HepG2 (cell line): ENCODE results near the gene ELL. TPM values are rescaled to one million over a fixed set of nuclear protein-coding genes. Genes with fewer than 3 reads are reported as not detected.

Experiments used
- CBX5 ChIP-seq: sonication (generic); formaldehyde crosslinking; IDR thresholded peaks from 2 replicates; pipeline ENCODE4 v1.4.0; 2020; ENCODE audit warnings: missing genetic modification reagents, borderline replicate concordance
- GTF3A ChIP-seq: sonication (generic); formaldehyde crosslinking; conservative IDR thresholded peaks from 2 replicates; pipeline ENCODE4 v1.4.0; 2020; ENCODE audit warnings: mild to moderate bottlenecking, missing genetic modification reagents
- IRF9 ChIP-seq: sonication (generic); formaldehyde crosslinking; IDR thresholded peaks from 2 replicates; pipeline ENCODE4 v1.8.0; 2022; ENCODE audit warnings: missing genetic modification reagents, mild to moderate bottlenecking, borderline replicate concordance
- PAXIP1 ChIP-seq: sonication (generic); formaldehyde crosslinking; conservative IDR thresholded peaks from 2 replicates; pipeline ENCODE4 v1.4.0; 2020; ENCODE audit warnings: mild to moderate bottlenecking, missing genetic modification reagents, moderate library complexity
- PRPF4 ChIP-seq: fragments of 200-400 bp; formaldehyde crosslinking; IDR thresholded peaks from 2 replicates; pipeline ENCODE4 v1.6.1; 2016; ENCODE audit warnings: low read length, low read depth; ENCODE audit not compliant: poor library complexity, severe bottlenecking
- TEAD3 ChIP-seq: optimal IDR thresholded peaks from 2 replicates; pipeline ENCODE3; 2016; ENCODE audit warnings: borderline replicate concordance
- TIGD3 ChIP-seq: sonication (generic); formaldehyde crosslinking; IDR thresholded peaks from 2 replicates; pipeline ENCODE4 v1.5.1; 2020; ENCODE audit warnings: mild to moderate bottlenecking, missing genetic modification reagents, borderline replicate concordance
- XBP1 ChIP-seq: sonication (generic); formaldehyde crosslinking; IDR thresholded peaks from 2 replicates; pipeline ENCODE4 v1.5.0; 2020; ENCODE audit warnings: missing genetic modification reagents
- ZBED4 ChIP-seq: sonication (generic); formaldehyde crosslinking; IDR thresholded peaks from 2 replicates; pipeline ENCODE4 v1.4.0; 2020; ENCODE audit warnings: missing genetic modification reagents, borderline replicate concordance
- ZBTB37 ChIP-seq: sonication (generic); formaldehyde crosslinking; IDR thresholded peaks from 2 replicates; pipeline ENCODE4 v1.4.0; 2020; ENCODE audit warnings: mild to moderate bottlenecking, missing genetic modification reagents
- ZKSCAN5 ChIP-seq: sonication (generic); formaldehyde crosslinking; IDR thresholded peaks from 2 replicates; pipeline ENCODE4 v1.5.1; 2020; ENCODE audit warnings: mild to moderate bottlenecking, missing genetic modification reagents
- ZNF180 ChIP-seq: sonication (generic); formaldehyde crosslinking; IDR thresholded peaks from 2 replicates; pipeline ENCODE4 v1.4.0; 2020; ENCODE audit warnings: low read depth, missing genetic modification reagents, borderline replicate concordance
- ZNF335 ChIP-seq: sonication (generic); formaldehyde crosslinking; IDR thresholded peaks from 2 replicates; pipeline ENCODE4 v1.4.0; 2020; ENCODE audit warnings: missing genetic modification reagents
- ZNF382 ChIP-seq: sonication (generic); formaldehyde crosslinking; IDR thresholded peaks from 2 replicates; pipeline ENCODE4 v1.5.0; 2020; ENCODE audit warnings: missing genetic modification reagents, mild to moderate bottlenecking, borderline replicate concordance
- ZNF549 ChIP-seq: sonication (generic); formaldehyde crosslinking; IDR thresholded peaks from 2 replicates; pipeline ENCODE4 v1.5.0; 2020; ENCODE audit warnings: missing genetic modification reagents
- ZNF652 ChIP-seq: IDR thresholded peaks from 2 replicates; pipeline ENCODE4 v1.6.1; 2016; ENCODE audit warnings: low read depth, borderline replicate concordance
- ZNF749 ChIP-seq: sonication (generic); formaldehyde crosslinking; IDR thresholded peaks from 2 replicates; pipeline ENCODE4 v1.8.0; 2022; ENCODE audit warnings: mild to moderate bottlenecking, missing genetic modification reagents, moderate library complexity, borderline replicate concordance
- ZNF788 ChIP-seq: sonication (generic); formaldehyde crosslinking; IDR thresholded peaks from 2 replicates; pipeline ENCODE4 v1.5.0; 2020; ENCODE audit warnings: mild to moderate bottlenecking, missing genetic modification reagents, borderline replicate concordance
- polyA plus RNA-seq, 8 experiments: library from polyadenylated mRNA; depleted of rRNA in 3 of 8; stranded (reverse) in 7 of 8; unstranded in 1 of 8; fragments of >200 nt; fragmentation: Illumina TruSeq in 4 of 8; extraction: Trizol in 4 of 8; gene quantifications; 2 replicates each; pipeline versions ENCODE4 v1.2.1 to v1.2.3, GENCODE V29; 2011 to 2016; ENCODE audit warnings: low read depth in 4 of 8, missing spikeins in 1 of 8, mixed read lengths in 1 of 8; ENCODE audit not compliant: insufficient read depth in 1 of 8
- total RNA-seq, 5 experiments: library from RNA; depleted of rRNA; stranded (reverse); fragments of >200 nt; fragmentation: Illumina TruSeq; extraction: Trizol; gene quantifications; 2 replicates each; pipeline ENCODE4 v1.2.3, GENCODE V29; 2016; ENCODE audit warnings: low read depth in 1 of 5

Gene ELL
- total and polyA plus RNA-seq, 2 of the 13 experiments (the other 11 are each of a cell fraction or from before 2014, with no cell fraction given) = 3.7 to 5.4 TPM

GRCh38 chr19:18414504-18415177 lies 107.2 kb downstream of the ELL start (continued):
- peak; percentile 14 for TF ChIP-seq TEAD3
- no peak for TF ChIP-seq ZKSCAN5
- TF ChIP-seq ZNF549 (CRISPR knock-in tag) = no peak
- no peak for TF ChIP-seq ZNF180
- 0 out of 2 replicates have a peak, but pooled peaks have one; percentile 12 for TF ChIP-seq PAXIP1
- TF ChIP-seq TIGD3 (CRISPR knock-in tag) = no peak
- no peak for TF ChIP-seq ZBTB37 (CRISPR knock-in tag)
- TF ChIP-seq ZNF749 = no peak
- TF ChIP-seq ZNF788 (CRISPR knock-in tag) = no peak
- 0 out of 2 replicates have a peak, but pooled peaks have one; percentile 40 for TF ChIP-seq IRF9 (CRISPR knock-in tag)
- no peak for TF ChIP-seq XBP1 (CRISPR knock-in tag)
- TF ChIP-seq ZBED4 (CRISPR knock-in tag) = no peak
- no peak for TF ChIP-seq ZNF382 (CRISPR knock-in tag)
- no peak for TF ChIP-seq PRPF4
- TF ChIP-seq ZNF652 (CRISPR knock-in tag) = no peak
- no peak for TF ChIP-seq CBX5 (CRISPR knock-in tag)
- TF ChIP-seq ZNF335 (CRISPR knock-in tag) = no peak
- no peak for TF ChIP-seq GTF3A (CRISPR knock-in tag)
